ENCODE data around the gene ADPRH.

ADPRH gene

DNA sequence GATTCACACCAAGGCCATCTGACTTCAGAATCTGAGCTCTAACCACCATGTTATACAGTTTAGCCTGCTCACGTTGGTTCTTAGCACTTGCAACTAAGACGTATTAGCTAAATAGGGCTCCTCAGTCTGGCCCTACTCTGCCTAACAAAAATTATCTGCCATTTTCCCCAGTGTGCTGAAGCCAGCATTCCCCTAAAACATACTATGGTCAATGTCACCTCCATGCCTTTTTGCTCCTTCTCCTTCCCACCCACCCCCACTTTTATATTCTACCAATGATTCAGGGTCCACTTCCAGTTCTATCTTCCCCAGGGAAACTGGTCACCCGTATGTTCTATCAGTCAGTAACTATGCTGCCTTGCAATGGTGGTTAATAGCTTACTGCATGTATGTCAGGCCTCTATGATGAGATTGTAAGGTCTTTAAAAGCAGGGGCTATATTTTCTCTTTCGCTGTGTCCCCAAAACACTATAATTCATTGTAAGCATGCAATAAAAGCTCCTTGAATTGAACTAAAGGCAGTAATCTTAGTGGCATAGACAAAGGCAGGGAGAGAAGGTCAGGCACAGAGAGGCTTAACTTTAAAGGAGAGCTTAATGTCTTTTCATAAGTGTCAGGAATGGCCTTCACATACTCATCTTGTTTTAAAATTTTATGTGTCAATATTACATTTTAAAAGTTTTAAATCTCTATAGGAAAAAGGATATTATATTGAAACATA, 57.8 kb downstream of the ADPRH start:
- H3K9ac ChIP-seq (ENCODE audit: low read length): no peak overlapping the region
- no peaks in the 10 kb centered on the region for H3K36me3 ChIP-seq (ENCODE audit: insufficient read depth, low read length)
- no peaks in the 10 kb centered on the region for H3F3A ChIP-seq (ENCODE audit: insufficient read depth, low read length)
- no peaks in the 10 kb centered on the region for H3K27me3 ChIP-seq (ENCODE audit: insufficient read depth, low read length)
- no peak overlapping the region for H3K4me3 ChIP-seq (ENCODE audit: low read depth, low read length, poor library complexity, severe bottlenecking)
- no peaks in the 10 kb centered on the region for H3K79me2 ChIP-seq (ENCODE audit: insufficient read depth, low read length)
- H3K4me1 ChIP-seq (ENCODE audit: insufficient read depth, low read length, severe bottlenecking): no peaks in the 10 kb centered on the region
- TF ChIP-seq EZH2 (IDR thresholded peaks at IDR 0.05; ENCODE audit: borderline replicate concordance, low read length): no peak
- TF ChIP-seq, protein P1, sequence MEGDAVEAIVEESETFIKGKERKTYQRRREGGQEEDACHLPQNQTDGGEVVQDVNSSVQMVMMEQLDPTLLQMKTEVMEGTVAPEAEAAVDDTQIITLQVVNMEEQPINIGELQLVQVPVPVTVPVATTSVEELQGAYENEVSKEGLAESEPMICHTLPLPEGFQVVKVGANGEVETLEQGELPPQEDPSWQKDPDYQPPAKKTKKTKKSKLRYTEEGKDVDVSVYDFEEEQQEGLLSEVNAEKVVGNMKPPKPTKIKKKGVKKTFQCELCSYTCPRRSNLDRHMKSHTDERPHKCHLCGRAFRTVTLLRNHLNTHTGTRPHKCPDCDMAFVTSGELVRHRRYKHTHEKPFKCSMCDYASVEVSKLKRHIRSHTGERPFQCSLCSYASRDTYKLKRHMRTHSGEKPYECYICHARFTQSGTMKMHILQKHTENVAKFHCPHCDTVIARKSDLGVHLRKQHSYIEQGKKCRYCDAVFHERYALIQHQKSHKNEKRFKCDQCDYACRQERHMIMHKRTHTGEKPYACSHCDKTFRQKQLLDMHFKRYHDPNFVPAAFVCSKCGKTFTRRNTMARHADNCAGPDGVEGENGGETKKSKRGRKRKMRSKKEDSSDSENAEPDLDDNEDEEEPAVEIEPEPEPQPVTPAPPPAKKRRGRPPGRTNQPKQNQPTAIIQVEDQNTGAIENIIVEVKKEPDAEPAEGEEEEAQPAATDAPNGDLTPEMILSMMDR (IDR thresholded peaks at IDR 0.05; ENCODE audit: low read length): no peak
- no peak overlapping the region for H3K4me2 ChIP-seq (ENCODE audit: low read length)
- no peaks in the 10 kb centered on the region for H4K20me1 ChIP-seq (ENCODE audit: insufficient read depth, low read length)
- no peaks in the 10 kb centered on the region for H3K9me2 ChIP-seq (ENCODE audit: low read depth, low read length)
- no peak overlapping the region for H3K27ac ChIP-seq (ENCODE audit: low read depth, low read length, poor library complexity, severe bottlenecking)
- no peaks in the 10 kb centered on the region for H3K9me3 ChIP-seq (ENCODE audit: low read length)
- no peak overlapping the region for H2AFZ ChIP-seq (ENCODE audit: low read length)

DNA sequence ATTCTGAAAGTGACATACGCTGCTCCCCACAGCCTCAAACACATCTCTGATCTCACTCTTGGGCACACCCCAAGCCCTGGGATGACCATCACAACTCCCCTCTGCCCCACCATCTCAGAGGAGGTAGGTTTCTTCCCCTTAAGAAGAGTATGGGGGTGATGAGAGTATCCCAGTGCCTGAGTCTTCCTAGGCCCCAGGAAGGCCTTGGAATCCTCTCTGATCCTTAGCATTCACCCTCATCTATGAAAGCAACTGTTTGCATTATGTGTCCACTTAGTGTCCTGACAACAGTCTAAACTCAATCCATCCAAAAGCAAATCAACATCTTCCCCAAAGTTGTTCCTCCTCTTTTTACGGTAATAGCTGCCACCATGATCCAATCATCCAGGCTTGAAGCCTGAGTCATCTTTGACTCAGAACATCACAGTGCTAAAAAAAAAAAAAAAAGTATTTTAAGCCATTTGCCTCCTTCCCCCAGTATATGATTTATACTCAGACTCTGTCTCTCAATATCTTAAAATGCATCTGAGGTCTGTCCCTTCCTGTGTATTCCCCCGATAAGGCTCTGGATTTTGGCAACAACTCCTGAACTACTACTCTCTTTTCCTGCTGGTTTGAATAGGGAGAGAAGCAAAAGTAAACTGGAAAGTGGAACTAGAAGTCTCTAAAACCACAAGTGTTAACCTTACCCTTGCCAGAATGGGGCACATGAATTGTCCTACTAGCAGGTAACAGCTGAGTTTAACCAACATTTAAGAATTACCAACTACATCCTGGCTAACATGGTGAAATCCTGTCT, 58.6 kb downstream of the ADPRH start:
- Histone ChIP-seq H3K79me2 (ENCODE audit: insufficient read depth, low read length) (no peaks in the 10 kb centered on the region), H3K27me3 (ENCODE audit: insufficient read depth, low read length) (no peaks in the 10 kb centered on the region), H3K9ac (ENCODE audit: low read length) (no peak overlapping the region), H3K9me2 (ENCODE audit: low read depth, low read length) (no peaks in the 10 kb centered on the region), H3K4me1 (ENCODE audit: insufficient read depth, low read length, severe bottlenecking) (no peaks in the 10 kb centered on the region), H3K9me3 (ENCODE audit: low read length) (no peaks in the 10 kb centered on the region), H2AFZ (ENCODE audit: low read length) (no peak overlapping the region), H3F3A (ENCODE audit: insufficient read depth, low read length) (no peaks in the 10 kb centered on the region), H3K4me3 (ENCODE audit: low read depth, low read length, poor library complexity, severe bottlenecking) (no peak overlapping the region), H3K4me2 (ENCODE audit: low read length) (no peak overlapping the region), H3K27ac (ENCODE audit: low read depth, low read length, poor library complexity, severe bottlenecking) (no peak overlapping the region), H4K20me1 (ENCODE audit: insufficient read depth, low read length) (no peaks in the 10 kb centered on the region), H3K36me3 (ENCODE audit: insufficient read depth, low read length) (no peaks in the 10 kb centered on the region)
- TF ChIP-seq EZH2 (IDR thresholded peaks at IDR 0.05; ENCODE audit: borderline replicate concordance, low read length): no peak
- TF ChIP-seq, protein P1 (IDR thresholded peaks at IDR 0.05; ENCODE audit: low read length): no peak

Measured in OCI-LY1 (cell line).